ENCODE data around the gene USB1.

DNA sequence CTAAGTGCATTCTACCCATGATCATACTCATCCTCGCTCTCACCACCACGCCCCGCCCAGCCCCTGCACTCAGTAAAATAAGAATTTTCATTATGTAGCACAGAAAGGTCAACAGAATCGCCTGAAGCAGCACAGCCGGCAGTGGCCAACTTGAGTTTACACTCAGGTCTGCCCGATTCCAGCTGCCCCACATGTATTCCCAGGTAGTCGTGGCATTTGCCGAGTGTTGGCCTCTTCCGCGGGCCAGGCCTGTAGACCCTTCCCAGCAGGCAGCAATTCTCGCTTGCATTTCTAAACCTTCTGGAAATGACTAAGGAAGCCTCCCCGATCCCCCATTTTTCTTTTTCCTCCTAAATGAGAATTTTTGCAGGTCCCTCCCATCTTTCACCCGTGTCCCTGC is 30.9 kb upstream of the USB1 start:
- TF ChIP-seq, protein P1, sequence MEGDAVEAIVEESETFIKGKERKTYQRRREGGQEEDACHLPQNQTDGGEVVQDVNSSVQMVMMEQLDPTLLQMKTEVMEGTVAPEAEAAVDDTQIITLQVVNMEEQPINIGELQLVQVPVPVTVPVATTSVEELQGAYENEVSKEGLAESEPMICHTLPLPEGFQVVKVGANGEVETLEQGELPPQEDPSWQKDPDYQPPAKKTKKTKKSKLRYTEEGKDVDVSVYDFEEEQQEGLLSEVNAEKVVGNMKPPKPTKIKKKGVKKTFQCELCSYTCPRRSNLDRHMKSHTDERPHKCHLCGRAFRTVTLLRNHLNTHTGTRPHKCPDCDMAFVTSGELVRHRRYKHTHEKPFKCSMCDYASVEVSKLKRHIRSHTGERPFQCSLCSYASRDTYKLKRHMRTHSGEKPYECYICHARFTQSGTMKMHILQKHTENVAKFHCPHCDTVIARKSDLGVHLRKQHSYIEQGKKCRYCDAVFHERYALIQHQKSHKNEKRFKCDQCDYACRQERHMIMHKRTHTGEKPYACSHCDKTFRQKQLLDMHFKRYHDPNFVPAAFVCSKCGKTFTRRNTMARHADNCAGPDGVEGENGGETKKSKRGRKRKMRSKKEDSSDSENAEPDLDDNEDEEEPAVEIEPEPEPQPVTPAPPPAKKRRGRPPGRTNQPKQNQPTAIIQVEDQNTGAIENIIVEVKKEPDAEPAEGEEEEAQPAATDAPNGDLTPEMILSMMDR (conservative IDR thresholded peaks at IDR 0.05; ENCODE audit: low read depth, low read length): no peak
- no peak for TF ChIP-seq EZH2 (IDR thresholded peaks at IDR 0.05; ENCODE audit: low read length, unreplicated experiment)
